Pancreas (tissue), 10 donors: ENCODE data around the gene NT5M. TPM values are rescaled to one million over a fixed set of nuclear protein-coding genes. Genes with fewer than 3 reads are reported as not detected.

Experiments
- ATAC-seq, 4 donors: fragments of 200-7000 bp; cut with Tn5 transposase; one replicate each; pipeline versions ENCODE4 v1.8.0 to v1.9.1; 2020; ENCODE audit warnings: mild to moderate bottlenecking in 4 of 4, moderate library complexity in 4 of 4
- DNase-seq, 6 donors: peaks; one replicate each; pipeline ENCODE4 v3.0.0-alpha.2; 2020
- FAIRE-seq: peaks from 2 replicates; lab custom pipeline; 2012; peaks lifted over from hg19 to GRCh38; lab: Jason Lieb, UNC
- H3K27ac ChIP-seq, 4 donors: fragments of 200-600 bp; sonication (generic); 1 replicate in 3 of 4; 2 replicates in 1 of 4; pipeline versions ENCODE4 v1.5.0 to v1.8.0; 2020
- H3K27me3 ChIP-seq, 4 donors: fragments of 200-600 bp; one replicate each; pipeline ENCODE4 v1.8.0; 2021
- H3K36me3 ChIP-seq, 3 donors: fragments of 200-600 bp; sonication (generic) in 1 of 3; one replicate each; pipeline versions ENCODE4 v1.5.0 to v1.8.0; 2020 to 2021
- H3K4me1 ChIP-seq, 3 donors: fragments of 200-600 bp; one replicate each; pipeline ENCODE4 v1.8.0; 2021
- H3K4me3 ChIP-seq, 4 donors: fragments of 200-600 bp; sonication (generic) in 2 of 4; one replicate each; pipeline versions ENCODE4 v1.5.0 to v1.8.0; 2020 to 2021
- H3K9me3 ChIP-seq, 4 donors: fragments of 200-600 bp; one replicate each; pipeline ENCODE4 v1.8.0; 2021
- WGBS, 2 donors: extraction: QIAGEN DNeasy Blood & Tissue Kit; methylation state at CpG; one replicate each; pipeline ENCODE4 v1.1.7; 2013; 5-methylcytosine and 5-hydroxymethylcytosine counted together
- intact Hi-C, 3 donors: fragments of 100-400 bp; cut with DNase I; formaldehyde crosslinking; loops; one replicate each; pipeline versions ENCODE4 v1.11.1 to v1.14.2; 2022
- polyA plus RNA-seq, 2 donors: library from polyadenylated mRNA; stranded (reverse); fragments of 200-250 nt; gene quantifications; one replicate each; pipeline ENCODE4 v1.2.3, GENCODE V29; 2013
- total RNA-seq, 6 donors: library from RNA; stranded (reverse); fragmentation: NEBNext Ultra II Directional in 4 of 6; extraction: Animal tissue kit (Norgen Biotek cat#: 25700) in 4 of 6; gene quantifications; one replicate each; pipeline versions ENCODE4 v1.2.1 to v1.2.4, GENCODE V29; 2021 to 2023
- TF ChIP-seq, protein P1 (sequence below), 4 donors: fragments of 200-600 bp; sonication (generic) in 3 of 4; IDR thresholded peaks; one replicate each; pipeline versions ENCODE4 v1.5.0 to v1.8.0; 2021; ENCODE audit warnings: antibody characterized with exemption in 4 of 4
- donor health status: healthy with polysubstance abuse.
- donor health status: DM: no; HTN: no; CAD: no; lungs with moderate emphysema.
- donor health status: DM: no; HTN: no; CAD: no.
- donor health status: control.
- donor health status: control.
- donor health status: Bipolar disorder and iron deficiency.
- donor health status: DM: yes; HTN: yes; CAD: no.
- donor health status: DM: no; HTN: no; CAD: no.
- donor health status: DM: no; HTN: no; CAD: no.
- donor health status: DM: yes; HTN: yes; CAD: no.

The NT5M gene
- total and polyA plus RNA-seq, 8 donors = 0.83 to 3.3 (median 1.5) TPM

DNA sequence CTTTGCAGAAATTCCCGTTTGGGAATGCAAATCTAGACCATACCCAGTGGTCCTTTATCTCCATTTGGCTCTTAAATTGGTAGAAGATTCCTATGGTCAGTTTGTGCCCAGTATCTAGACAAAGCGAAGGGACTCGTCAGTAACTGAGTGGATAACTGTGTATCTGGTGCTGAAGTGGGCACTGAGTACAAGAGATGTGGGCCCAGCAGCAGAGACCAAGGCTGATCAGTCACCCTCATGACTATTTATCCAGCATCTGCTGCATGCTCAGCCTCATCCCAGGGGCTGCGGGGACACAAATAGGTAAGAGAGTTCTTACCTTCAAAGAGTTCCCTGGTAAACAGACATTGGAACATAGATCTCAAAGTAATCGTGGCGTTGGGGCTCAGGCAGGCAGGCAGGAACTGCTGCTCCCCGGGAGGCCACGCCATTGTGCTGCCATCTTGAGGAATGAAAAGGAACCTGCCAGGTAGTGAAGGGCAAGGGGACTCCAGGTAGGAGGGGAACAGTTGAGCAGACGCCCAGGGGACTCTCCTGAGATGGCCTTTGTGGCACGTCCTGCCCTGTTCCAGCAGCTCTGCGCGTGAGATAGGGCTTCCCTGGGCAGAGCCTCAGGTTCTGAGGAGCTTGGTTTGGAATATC is 10.3 kb downstream of the NT5M start:
- ATAC-seq = peak; percentile 80 to 99 (median 96)
- TF ChIP-seq, protein P1, sequence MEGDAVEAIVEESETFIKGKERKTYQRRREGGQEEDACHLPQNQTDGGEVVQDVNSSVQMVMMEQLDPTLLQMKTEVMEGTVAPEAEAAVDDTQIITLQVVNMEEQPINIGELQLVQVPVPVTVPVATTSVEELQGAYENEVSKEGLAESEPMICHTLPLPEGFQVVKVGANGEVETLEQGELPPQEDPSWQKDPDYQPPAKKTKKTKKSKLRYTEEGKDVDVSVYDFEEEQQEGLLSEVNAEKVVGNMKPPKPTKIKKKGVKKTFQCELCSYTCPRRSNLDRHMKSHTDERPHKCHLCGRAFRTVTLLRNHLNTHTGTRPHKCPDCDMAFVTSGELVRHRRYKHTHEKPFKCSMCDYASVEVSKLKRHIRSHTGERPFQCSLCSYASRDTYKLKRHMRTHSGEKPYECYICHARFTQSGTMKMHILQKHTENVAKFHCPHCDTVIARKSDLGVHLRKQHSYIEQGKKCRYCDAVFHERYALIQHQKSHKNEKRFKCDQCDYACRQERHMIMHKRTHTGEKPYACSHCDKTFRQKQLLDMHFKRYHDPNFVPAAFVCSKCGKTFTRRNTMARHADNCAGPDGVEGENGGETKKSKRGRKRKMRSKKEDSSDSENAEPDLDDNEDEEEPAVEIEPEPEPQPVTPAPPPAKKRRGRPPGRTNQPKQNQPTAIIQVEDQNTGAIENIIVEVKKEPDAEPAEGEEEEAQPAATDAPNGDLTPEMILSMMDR (IDR thresholded peaks at IDR 0.05) = peak; percentile 39 to 63 (median 52)

DNA sequence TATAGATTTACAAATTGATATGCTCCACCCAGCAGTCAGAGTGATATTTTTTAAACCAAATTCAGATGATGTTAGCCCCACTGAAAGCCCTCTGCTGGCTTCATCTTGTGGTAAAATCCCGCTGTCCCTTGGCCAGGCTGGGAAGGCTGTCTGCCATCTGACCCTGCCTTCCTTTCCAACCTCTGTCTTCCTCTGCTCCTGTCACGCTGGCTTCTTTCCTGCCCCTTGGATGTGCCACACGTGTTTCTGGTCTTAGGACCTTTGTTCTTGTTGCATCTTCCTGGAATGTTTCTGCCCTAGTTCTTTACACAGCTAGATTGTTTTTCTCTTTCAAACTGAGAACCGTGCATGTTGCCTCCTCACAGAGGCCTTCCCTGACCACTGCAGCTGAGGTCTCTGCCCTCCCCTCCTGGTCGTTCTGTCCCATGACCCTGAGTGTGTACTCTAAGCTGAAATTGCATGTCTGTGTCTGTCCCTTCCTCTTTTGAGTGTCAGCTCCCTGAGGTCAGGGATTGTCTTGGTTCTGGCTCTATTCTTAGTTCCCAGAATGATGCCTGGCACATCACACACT is 11.4 kb downstream of the NT5M start:
- TF ChIP-seq, protein P1 (IDR thresholded peaks at IDR 0.05) = no peak
- Histone ChIP-seq H3K36me3 (no peaks in the 10 kb centered on the region), H3K9me3 (no peaks in the 10 kb centered on the region), H3K27me3 (no peaks in the 10 kb centered on the region), H3K27ac (no peak overlapping the region), H3K4me3 (no peak overlapping the region), H3K4me1 (no peaks in the 10 kb centered on the region)
- no peak for ATAC-seq
- intact Hi-C loops = loop anchor here in 1 of 3 donors (5.0 kb wide), 1 partner anchor 312 kb away; no protein-coding TSS in a partner anchor
- 68 to 71% methylated on average over 5 of the region's 5 CpGs for WGBS, 2 donors
- no peak for DNase-seq
- FAIRE-seq = no peak

More for the DNA sequence above, 10.3 kb downstream of the NT5M start:
- no peaks in the 10 kb centered on the region for H3K36me3 ChIP-seq
- no peaks in the 10 kb centered on the region for H3K9me3 ChIP-seq
- FAIRE-seq (no peak), DNase-seq (peak; percentile 46 to 82 (median 66))
- no peaks in the 10 kb centered on the region for H3K4me1 ChIP-seq
- intact Hi-C loops = loop anchor here in 1 of 3 donors (5.0 kb wide), 1 partner anchor 311 kb away; no protein-coding TSS in a partner anchor
- WGBS, 2 donors = 28% methylated on average over 12 of the region's 12 CpGs
- no peak overlapping the region for H3K4me3 ChIP-seq
- no peak overlapping the region for H3K27ac ChIP-seq
- H3K27me3 ChIP-seq = no peaks in the 10 kb centered on the region

DNA sequence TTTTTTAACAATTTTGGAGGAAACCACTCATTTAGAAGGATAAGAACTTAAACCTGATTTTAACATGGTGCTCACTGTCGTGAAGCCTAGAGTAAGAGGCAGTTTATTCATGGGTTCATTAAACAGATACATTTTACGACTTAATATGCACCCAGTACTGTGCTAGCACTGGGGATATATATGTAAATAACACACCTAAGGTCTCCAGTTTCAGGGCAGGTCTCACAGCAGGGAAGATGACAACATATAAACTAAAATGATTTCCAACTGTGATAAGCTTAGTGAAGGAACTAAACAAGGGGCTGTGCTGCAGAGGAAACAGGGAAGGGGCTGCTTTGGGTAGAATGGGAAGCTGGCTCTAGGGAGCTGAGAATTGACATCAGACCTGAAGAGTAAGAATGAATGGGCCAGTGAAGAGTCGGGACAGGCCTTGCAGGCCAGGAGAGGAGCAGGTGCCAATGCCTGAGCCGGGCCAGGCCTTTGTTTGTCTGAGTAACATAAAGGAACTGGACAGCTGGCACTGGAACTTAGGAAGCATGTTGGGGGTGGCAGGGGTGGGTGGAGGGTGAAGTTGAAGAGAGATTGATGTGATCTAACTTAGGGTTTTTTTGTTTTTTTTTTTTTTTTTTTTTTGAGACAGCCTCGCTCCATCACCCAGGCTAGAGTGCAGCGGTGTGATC is 12.1 kb downstream of the NT5M start:
- Histone ChIP-seq H3K27me3 (no peaks in the 10 kb centered on the region), H3K9me3 (no peaks in the 10 kb centered on the region), H3K36me3 (no peaks in the 10 kb centered on the region), H3K4me3 (no peak overlapping the region), H3K4me1 (no peaks in the 10 kb centered on the region), H3K27ac (no peak overlapping the region)
- intact Hi-C loops = no loop called here
- ATAC-seq (no peak), FAIRE-seq (no peak), DNase-seq (no peak)
- WGBS, 2 donors = 74 to 81% methylated on average over 5 to 6 of the region's 6 CpGs
- TF ChIP-seq, protein P1 (IDR thresholded peaks at IDR 0.05) = no peak

DNA sequence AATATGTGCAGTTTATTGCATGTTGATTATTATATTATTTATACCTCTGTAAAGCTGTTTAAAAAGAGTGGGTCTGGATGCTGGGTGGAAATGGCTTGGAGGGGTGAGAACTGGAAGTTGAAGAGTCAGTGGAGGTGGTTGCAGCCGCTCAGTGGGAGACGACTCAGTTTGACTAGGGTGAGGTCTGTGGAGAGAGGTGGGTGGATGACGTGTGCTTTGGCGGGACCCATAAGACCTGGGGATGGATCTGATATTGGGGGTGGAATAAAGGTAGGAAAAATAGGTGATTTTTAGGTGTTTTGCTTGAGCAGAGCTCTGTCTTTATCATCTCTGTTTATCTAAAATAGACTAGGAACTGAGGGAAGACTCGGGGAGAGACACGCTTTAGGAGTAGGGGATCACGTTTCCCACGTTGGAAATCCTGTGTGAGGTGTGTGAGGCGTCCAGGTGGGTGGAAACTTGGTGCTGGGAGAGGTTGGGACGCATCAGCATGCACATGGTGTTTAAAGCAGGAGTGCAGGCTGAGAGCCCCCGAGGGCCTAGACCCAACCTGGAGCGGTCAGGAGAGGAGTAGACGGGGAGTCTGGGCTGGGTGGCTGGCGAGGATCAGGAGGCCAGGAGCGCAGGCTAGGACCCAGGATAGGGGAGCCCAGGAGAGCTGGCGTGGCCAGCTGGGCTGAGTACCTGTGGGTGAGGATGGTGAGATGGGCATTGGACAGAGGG is 17.2 kb downstream of the NT5M start:
- no peaks in the 10 kb centered on the region for H3K9me3 ChIP-seq
- no peak for FAIRE-seq
- no peak overlapping the region for H3K27ac ChIP-seq
- intact Hi-C loops = no loop called here
- peak in 1 of 6 donors; percentile 38 for DNase-seq
- ATAC-seq = no peak
- TF ChIP-seq, protein P1 (IDR thresholded peaks at IDR 0.05) = no peak
- H3K27me3 ChIP-seq = no peaks in the 10 kb centered on the region
- no peak overlapping the region for H3K4me3 ChIP-seq
- 82 to 88% methylated on average over 16 of the region's 16 CpGs for WGBS, 2 donors
- no peaks in the 10 kb centered on the region for H3K4me1 ChIP-seq
- no peaks in the 10 kb centered on the region for H3K36me3 ChIP-seq
